Activated CD4-positive, alpha-beta T cell treated with anti-CD3 and anti-CD28 coated beads for 48 hours (primary cell): Measurements from ENCODE around the gene ANKRD49.

Experiments
- DNase-seq: peaks from one replicate; pipeline ENCODE4 v3.0.0-alpha.2; 2020

Gene ANKRD49

GRCh38 chr11:94507485-94507884, 13.7 kb downstream of the ANKRD49 start:
- no peak for DNase-seq

- DNase-seq, result peak; percentile 68
Measured at GRCh38 chr11:94511932-94512781, 18.4 kb downstream of the ANKRD49 start, which contains the start of gene C11orf97. Gene C11orf97 (plus strand): TSS chr11:94512461. CDS start chr11:94512529, 68 bp downstream.

- no peak for DNase-seq
Measured at GRCh38 chr11:94513091-94513490, 19.3 kb downstream of the ANKRD49 start.

- DNase-seq, result no peak
Measured at GRCh38 chr11:94515398-94515797, 21.6 kb downstream of the ANKRD49 start.

- DNase-seq, result no peak
Measured at GRCh38 chr11:94516725-94517124, 22.9 kb downstream of the ANKRD49 start.

GRCh38 chr11:94518300-94518699, 24.5 kb downstream of the ANKRD49 start:
- no peak for DNase-seq

GRCh38 chr11:94519478-94520084, 25.8 kb downstream of the ANKRD49 start:
- no peak for DNase-seq

GRCh38 chr11:94521684-94522083, 27.9 kb downstream of the ANKRD49 start:
- no peak for DNase-seq

- no peak for DNase-seq
Measured at GRCh38 chr11:94524341-94524740, 30.6 kb downstream of the ANKRD49 start.

- no peak for DNase-seq
Measured at GRCh38 chr11:94525546-94526324, 32.0 kb downstream of the ANKRD49 start.

GRCh38 chr11:94526645-94527438, 33.1 kb downstream of the ANKRD49 start:
- DNase-seq, result no peak

- DNase-seq, result no peak
Measured at GRCh38 chr11:94528551-94528950, 34.8 kb downstream of the ANKRD49 start.

GRCh38 chr11:94532211-94532610, 38.4 kb downstream of the ANKRD49 start:
- no peak for DNase-seq

GRCh38 chr11:94533206-94533605, 39.4 kb downstream of the ANKRD49 start:
- no peak for DNase-seq

- no peak for DNase-seq
Measured at GRCh38 chr11:94533696-94534630, 40.2 kb downstream of the ANKRD49 start.

GRCh38 chr11:94536386-94536785, 42.6 kb downstream of the ANKRD49 start:
- no peak for DNase-seq

- no peak for DNase-seq
Measured at GRCh38 chr11:94537031-94537600, 43.3 kb downstream of the ANKRD49 start.

- no peak for DNase-seq
Measured at GRCh38 chr11:94539420-94539819, 45.6 kb downstream of the ANKRD49 start.

GRCh38 chr11:94543695-94544645, 50.2 kb downstream of the ANKRD49 start, which contains the start of gene FUT4:
Gene FUT4 (plus strand): TSS chr11:94543921. CDS start chr11:94544134, 213 bp downstream.
- peak; percentile 84 for DNase-seq
